ENCODE results near the gene RABGGTA.

DNA sequence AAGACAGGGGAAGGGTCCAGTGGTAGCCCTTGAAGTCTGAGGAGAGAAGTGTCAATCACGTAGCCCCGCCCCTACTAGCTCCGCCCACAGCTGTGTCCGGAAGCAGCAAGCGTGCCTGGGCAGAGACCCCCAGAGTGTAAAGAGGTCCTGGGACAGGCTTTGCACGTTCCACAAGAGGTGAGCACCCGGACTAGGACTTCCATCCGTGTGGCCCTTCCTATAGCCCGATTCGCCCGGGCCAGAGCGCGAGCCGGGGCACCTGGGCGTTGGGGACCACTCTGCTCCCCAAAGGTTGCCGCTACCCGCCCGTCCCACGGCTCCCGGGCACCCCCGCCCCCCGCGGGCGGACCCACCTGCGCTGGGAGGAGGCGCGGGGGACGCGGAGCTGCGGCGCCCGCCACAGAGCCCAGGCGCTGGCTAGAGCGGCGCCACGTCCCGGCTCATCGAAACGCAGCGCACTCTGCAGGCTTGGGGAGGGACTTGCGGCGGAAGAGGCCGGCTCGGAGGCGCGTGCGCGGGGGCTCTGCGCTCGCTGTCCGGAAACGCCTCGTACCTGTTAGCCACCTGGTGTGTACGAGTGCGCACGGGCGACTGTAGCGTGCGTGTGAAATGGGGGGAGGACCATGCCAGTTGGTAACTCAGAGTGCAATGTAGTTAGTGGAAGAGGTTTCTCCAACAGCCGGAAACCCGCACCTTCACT is at the start of gene RABGGTA:
- TF ChIP-seq POLR2AphosphoS5 (IDR thresholded peaks at IDR 0.05): peak; percentile 75 to 95 (median 89)
- TF ChIP-seq, protein P1, sequence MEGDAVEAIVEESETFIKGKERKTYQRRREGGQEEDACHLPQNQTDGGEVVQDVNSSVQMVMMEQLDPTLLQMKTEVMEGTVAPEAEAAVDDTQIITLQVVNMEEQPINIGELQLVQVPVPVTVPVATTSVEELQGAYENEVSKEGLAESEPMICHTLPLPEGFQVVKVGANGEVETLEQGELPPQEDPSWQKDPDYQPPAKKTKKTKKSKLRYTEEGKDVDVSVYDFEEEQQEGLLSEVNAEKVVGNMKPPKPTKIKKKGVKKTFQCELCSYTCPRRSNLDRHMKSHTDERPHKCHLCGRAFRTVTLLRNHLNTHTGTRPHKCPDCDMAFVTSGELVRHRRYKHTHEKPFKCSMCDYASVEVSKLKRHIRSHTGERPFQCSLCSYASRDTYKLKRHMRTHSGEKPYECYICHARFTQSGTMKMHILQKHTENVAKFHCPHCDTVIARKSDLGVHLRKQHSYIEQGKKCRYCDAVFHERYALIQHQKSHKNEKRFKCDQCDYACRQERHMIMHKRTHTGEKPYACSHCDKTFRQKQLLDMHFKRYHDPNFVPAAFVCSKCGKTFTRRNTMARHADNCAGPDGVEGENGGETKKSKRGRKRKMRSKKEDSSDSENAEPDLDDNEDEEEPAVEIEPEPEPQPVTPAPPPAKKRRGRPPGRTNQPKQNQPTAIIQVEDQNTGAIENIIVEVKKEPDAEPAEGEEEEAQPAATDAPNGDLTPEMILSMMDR (IDR thresholded peaks at IDR 0.05): peak in 5 of 7 experiments; percentile 57 to 75 (median 62)
